Activated T-helper 17 cell treated with anti-CD3 and anti-CD28 coated beads, Interleukin-2, amount 50 U/mL, for 72 hours (primary cell): Measurements from ENCODE around the gene TSACC. TPM values are rescaled to one million over a fixed set of nuclear protein-coding genes. Genes with fewer than 3 reads are reported as not detected.

Experiments used
- ATAC-seq: fragments of 150-1000 bp; cut with Tn5 transposase; replicated peaks from 2 replicates; pipeline ENCODE4 v1.10.0; 2021; ENCODE audit warnings: mild to moderate bottlenecking, moderate library complexity
- H3K27ac Mint-ChIP-seq: one replicate; pipeline ENCODE4 v1.8.0; 2022; ENCODE audit warnings: mixed read lengths
- H3K27me3 Mint-ChIP-seq: one replicate; pipeline ENCODE4 v1.8.0; 2022; ENCODE audit warnings: mixed read lengths
- H3K36me3 Mint-ChIP-seq: one replicate; pipeline ENCODE4 v1.8.0; 2022; ENCODE audit warnings: low read depth, mild to moderate bottlenecking, mixed read lengths
- H3K4me1 Mint-ChIP-seq: one replicate; pipeline ENCODE4 v1.8.0; 2022; ENCODE audit warnings: mixed read lengths
- H3K4me3 Mint-ChIP-seq: one replicate; pipeline ENCODE4 v1.8.0; 2022; ENCODE audit warnings: mild to moderate bottlenecking, mixed read lengths
- H3K9me3 Mint-ChIP-seq: one replicate; pipeline ENCODE4 v1.8.0; 2022; ENCODE audit warnings: mixed read lengths
- total RNA-seq, 2 donors: library from RNA; stranded (reverse); gene quantifications; one replicate each; pipeline ENCODE4 v1.2.3, GENCODE V29; 2022

Gene TSACC
- total RNA-seq = 1 to 10 TPM in 1 of 2 donors, not detected in 1; 1.1 TPM

DNA sequence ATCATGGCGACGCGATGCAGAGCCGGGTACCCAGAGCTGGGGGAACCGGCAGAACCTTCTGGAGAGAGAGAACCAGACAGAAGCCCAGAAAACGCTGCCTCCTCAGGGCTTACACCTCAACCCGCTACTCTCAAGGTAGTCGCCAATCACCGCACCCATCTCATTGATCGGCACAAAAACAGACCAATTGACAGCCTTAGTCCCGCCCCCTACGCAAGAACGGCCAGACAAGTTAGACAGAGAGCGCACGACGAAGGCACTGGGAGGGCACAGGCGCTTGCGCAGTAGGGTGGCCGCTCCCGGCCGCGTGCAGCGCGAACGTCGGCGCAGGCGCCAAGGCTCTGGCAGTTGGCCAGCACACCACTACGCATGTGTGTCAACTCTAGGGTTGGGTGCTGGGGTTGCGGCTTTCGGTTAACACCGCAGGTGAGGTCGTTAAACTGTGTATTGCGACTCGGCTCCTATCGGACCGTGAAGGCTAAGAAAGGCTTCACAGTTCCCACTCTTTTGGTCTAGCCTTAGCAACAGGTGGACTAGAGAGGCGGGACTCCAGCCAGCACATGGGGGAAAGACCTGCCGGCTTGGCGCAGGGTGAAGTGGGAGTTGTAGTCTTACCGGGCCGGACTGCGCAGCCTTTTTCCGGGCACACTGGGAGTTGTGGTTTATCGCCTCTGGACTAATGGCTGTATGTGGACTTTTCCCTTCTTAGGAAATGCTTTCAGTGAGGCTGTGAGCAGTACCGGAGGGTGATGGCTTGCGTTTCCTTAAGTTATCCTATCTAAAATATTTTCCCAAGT, at the start of gene TSACC, which contains the start of gene CCT3:
TSACC (plus strand) TSS at position 347 of the 797 bp plus-strand sequence. CDS start 1,232 bp downstream, outside the sequence.
CCT3 (minus strand) TSS at position 113 of the 797 bp plus-strand sequence; CDS start at position 5, 108 bp downstream.
- Mint-ChIP-seq H3K27ac (peak within 1 kb of the TSS; percentile 92), H3K9me3 (no peaks in the 10 kb centered on the region), H3K4me3 (peak within 1 kb of the TSS; percentile 100), H3K4me1 (peaks cover 24% of the 10 kb centered on the region), H3K27me3 (no peaks in the 10 kb centered on the region), H3K36me3 (peaks cover 52% of the 10 kb centered on the region)
- peak; percentile 96 for ATAC-seq

DNA sequence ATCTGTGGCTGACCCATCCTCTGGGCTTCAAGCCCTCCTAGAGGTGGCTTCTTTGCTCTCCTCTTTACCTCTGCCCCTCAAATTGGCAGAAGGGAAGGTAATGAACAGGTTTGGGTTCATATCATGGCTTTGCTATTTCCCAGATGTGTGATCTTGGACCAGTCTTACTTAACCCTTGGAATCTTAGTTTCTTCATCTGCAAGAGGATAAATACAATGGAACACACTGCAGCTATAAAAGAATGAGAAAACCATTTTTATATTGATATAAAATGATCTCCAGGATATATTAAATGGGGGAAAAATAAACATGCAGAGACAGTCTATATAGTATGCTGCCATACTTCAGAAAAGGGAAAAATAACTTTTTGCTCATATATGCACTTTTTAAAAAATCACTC, 48.5 kb upstream of the TSACC start:
- Mint-ChIP-seq H3K9me3 (no peaks in the 10 kb centered on the region), H3K36me3 (peaks cover 75% of the 10 kb centered on the region), H3K4me1 (peaks cover 4% of the 10 kb centered on the region), H3K27me3 (no peaks in the 10 kb centered on the region), H3K27ac (no peak overlapping the region), H3K4me3 (no peak overlapping the region)
- no peak for ATAC-seq

DNA sequence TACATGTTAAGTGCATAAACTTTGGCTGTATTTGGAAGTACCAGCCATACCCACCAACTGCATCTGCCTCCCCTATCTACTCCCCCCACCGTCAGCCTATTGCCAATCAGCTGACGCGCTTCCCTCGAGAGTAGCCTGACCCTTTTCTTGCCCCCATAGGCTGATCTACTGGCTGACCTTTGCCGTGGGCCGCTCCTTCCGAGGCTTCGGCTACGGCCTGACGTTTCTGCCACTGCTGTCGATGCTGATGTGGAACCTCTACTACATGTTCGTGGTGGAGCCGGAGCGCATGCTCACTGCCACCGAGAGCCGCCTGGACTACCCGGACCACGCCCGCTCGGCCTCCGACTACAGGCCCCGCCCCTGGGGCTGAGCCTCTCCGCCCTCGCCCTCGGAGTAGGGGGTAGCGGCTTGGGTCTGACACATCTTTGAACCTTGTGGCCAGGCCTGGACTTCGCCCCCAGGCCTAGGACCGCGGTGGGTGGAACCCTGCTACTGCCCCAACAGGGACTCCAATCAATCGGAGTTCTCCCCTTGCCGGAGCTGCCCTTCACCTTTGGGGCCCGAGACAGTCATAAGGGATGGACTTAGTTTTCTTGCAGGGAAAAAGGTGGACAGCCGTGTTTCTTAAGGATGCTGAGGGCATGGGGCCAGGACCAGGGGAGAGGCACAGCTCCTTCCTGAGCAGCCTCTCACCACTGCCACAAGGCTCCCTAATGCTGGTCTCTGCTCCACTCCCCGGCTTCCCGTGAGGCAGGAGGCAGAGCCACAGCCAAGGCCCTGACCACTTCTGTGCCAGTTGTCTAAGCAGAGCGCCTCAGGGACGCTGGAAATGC, 46.9 kb upstream of the TSACC start:
- H3K36me3 Mint-ChIP-seq = peaks cover 60% of the 10 kb centered on the region
- H3K4me1 Mint-ChIP-seq = peaks cover 7% of the 10 kb centered on the region
- H3K27ac Mint-ChIP-seq = peak overlapping the region; percentile 54
- H3K9me3 Mint-ChIP-seq = no peaks in the 10 kb centered on the region
- peak; percentile 27 for ATAC-seq
- H3K4me3 Mint-ChIP-seq = no peak overlapping the region
- no peaks in the 10 kb centered on the region for H3K27me3 Mint-ChIP-seq

DNA sequence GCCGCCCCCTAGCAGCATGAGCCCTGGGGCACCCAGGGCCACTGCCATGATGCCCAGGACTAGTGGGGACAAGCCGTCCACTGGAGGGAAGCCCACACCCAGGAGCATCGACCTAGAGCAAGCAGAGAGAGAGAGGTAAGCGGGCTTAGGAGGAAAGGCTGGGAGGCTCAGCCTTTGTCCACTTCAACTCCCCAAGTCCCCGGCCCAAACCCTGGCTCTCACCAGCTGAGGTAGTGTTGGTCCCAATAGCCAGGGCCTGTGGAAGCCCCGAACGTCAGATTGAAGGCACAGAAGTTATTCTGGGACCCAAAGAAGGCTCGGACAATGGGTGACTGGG, 45.3 kb upstream of the TSACC start:
- H3K4me1 Mint-ChIP-seq = peaks cover 7% of the 10 kb centered on the region

DNA sequence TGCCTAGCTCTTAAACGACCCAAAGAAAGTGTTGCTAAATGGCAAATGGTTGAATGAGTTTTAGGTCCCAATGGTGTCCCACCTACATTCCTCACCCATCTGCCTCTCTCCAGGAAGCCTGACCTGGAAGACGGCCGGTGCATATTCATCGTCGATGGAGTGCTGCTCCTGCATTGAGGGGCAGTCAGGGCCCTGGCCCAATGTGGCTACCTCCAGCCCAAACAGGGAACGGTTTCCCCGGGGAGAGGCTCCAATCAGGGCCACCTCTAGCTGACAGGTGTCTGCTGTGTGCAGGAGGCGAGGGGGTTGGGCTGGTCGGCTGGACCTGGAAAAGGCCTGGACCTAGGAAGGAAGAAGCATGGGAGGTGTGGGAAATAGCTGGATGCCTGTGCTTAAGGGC, 44.4 kb upstream of the TSACC start:
- peaks cover 38% of the 10 kb centered on the region for H3K36me3 Mint-ChIP-seq
- peaks cover 7% of the 10 kb centered on the region for H3K4me1 Mint-ChIP-seq
- no peaks in the 10 kb centered on the region for H3K27me3 Mint-ChIP-seq
- peak overlapping the region; percentile 86 for H3K4me3 Mint-ChIP-seq
- ATAC-seq = no peak
- no peak overlapping the region for H3K27ac Mint-ChIP-seq
- H3K9me3 Mint-ChIP-seq = no peaks in the 10 kb centered on the region

More for the DNA sequence above, 45.3 kb upstream of the TSACC start:
- no peak for ATAC-seq
- Mint-ChIP-seq H3K27ac (peak overlapping the region; percentile 32), H3K9me3 (no peaks in the 10 kb centered on the region), H3K36me3 (peaks cover 46% of the 10 kb centered on the region), H3K27me3 (no peaks in the 10 kb centered on the region), H3K4me3 (peak overlapping the region; percentile 31)

DNA sequence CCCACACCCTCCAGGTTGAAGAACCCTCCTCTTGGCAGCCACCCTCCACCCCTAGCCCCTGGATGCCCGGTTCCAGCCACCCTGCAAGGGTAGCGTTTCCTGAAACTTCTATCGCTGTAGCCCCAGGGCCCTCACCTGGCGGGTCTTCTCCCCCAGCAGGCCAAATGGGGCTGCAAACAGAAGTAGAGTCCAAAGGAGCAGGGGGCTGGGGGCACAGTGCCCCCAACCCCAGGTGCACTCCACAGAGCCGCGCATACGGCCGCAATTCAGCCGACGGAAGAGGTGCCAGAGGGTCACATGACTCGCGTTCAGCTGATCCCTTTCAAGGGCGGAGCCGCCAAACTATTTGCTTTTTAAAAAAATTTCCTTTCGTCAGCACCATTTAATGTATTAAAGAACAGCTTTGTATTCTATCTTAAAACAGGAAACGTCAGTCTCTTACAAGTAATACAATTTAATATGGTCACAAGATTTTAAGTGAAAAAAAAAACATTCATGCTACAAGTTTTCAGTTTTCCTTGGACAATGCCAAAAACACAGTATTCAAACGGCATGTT, 42.9 kb upstream of the TSACC start, which contains the start of gene GLMP:
GLMP (minus strand) TSS at position 289 of the 557 bp plus-strand sequence; CDS start at position 255, 34 bp downstream.
- H3K27ac Mint-ChIP-seq = peak within 1 kb of the TSS; percentile 89
- H3K4me1 Mint-ChIP-seq = peaks cover 7% of the 10 kb centered on the region
- H3K36me3 Mint-ChIP-seq = peaks cover 22% of the 10 kb centered on the region
- H3K27me3 Mint-ChIP-seq = no peaks in the 10 kb centered on the region
- H3K9me3 Mint-ChIP-seq = no peaks in the 10 kb centered on the region
- peak; percentile 94 for ATAC-seq
- H3K4me3 Mint-ChIP-seq = peak within 1 kb of the TSS; percentile 86

DNA sequence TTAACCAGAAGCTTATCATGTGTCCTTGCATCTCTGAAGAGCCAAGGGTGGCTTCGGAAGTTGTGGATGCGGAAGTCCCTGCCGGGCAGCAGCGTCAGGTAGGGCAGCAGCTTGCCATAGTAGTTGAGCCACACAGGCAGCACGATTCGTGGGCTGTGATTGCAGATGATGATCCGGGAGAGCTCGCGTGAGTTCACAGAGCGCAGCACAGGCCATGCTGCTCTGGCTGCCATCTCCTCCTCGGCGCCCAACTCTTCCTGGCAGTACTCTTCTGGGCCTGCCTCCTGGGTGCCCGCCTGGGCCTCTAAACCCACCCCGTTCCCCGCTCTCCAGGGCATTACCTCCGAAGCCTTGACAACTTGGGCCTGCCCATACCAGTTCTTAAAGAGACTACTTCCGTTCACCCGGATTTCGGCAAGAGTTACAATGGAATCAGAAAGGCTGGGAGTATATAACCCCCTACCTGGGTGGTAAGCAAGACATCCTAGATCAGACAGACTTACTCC, 39.4 kb upstream of the TSACC start, which contains the start of gene VHLL:
VHLL (minus strand) TSS at position 456 of the 506 bp plus-strand sequence; CDS start at position 338, 118 bp downstream.
- Mint-ChIP-seq H3K36me3 (peaks cover 8% of the 10 kb centered on the region), H3K4me1 (peaks cover 7% of the 10 kb centered on the region), H3K27me3 (no peaks in the 10 kb centered on the region), H3K27ac (no peak within 1 kb of the TSS), H3K4me3 (no peak within 1 kb of the TSS), H3K9me3 (no peaks in the 10 kb centered on the region)
- ATAC-seq = no peak

DNA sequence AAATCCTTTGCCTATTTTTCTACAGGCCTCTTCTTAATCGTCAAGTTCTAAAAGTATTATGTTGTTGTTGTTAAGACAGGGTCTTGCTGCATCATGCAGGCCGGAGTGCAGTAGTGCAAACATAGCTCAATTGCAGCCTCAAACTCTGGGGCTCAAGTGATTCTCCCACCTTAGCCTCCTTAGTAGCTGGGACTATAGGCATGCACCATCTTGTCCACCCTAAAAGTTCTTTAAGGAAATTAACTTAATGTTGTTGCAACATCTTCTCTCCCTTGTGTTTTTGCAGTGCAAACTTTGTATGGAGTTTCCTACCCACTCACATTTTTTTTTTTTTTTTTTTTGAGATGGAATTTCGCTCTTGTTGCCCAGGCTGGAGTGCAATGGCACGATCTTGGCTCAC, 35.1 kb upstream of the TSACC start:
- Mint-ChIP-seq H3K4me3 (no peak overlapping the region), H3K27me3 (no peaks in the 10 kb centered on the region), H3K9me3 (no peaks in the 10 kb centered on the region), H3K4me1 (no peaks in the 10 kb centered on the region), H3K27ac (no peak overlapping the region), H3K36me3 (peaks cover 49% of the 10 kb centered on the region)
- ATAC-seq = no peak

DNA sequence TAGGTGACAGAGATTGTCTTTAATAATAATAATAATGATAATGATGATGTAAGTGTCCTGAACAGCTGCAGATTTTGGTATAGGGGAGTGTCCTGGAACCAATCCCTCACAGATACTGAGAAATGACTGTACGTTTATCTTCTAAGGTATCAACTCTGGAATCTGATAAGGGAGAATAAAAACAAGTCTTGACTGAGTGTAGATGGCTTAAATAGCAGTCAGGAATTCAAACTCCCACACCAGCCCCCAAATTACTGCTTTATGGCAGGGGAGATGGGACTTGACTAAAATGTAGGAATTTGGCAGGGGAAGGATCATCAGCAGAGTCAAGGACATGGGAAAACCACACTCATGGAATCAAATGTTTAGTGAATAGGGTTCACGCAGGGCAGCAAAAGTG, 33.1 kb upstream of the TSACC start:
- no peak overlapping the region for H3K4me3 Mint-ChIP-seq
- H3K27me3 Mint-ChIP-seq = no peaks in the 10 kb centered on the region
- no peak overlapping the region for H3K27ac Mint-ChIP-seq
- no peak for ATAC-seq
- no peaks in the 10 kb centered on the region for H3K9me3 Mint-ChIP-seq
- no peaks in the 10 kb centered on the region for H3K4me1 Mint-ChIP-seq
- peaks cover 66% of the 10 kb centered on the region for H3K36me3 Mint-ChIP-seq

DNA sequence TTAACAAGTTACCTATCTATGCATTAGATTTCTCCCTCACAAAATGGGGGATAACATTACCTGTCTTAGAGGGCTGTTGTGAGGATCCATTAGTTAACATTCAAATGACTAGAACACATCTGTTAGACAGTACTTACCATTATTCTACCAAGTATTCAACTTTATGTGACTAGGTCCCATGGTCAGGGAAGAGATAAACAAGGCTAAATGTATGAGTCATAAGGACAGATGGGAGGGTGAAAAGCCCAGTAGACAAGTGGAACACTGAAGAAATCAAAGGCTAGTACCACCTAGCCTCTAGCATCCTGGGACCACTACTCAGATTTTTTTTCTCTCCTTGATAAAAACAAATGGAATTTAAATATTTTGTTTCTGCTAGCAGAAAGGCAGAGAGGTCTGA, 30.2 kb upstream of the TSACC start:
- Mint-ChIP-seq H3K27ac (peak overlapping the region; percentile 37), H3K9me3 (no peaks in the 10 kb centered on the region)

DNA sequence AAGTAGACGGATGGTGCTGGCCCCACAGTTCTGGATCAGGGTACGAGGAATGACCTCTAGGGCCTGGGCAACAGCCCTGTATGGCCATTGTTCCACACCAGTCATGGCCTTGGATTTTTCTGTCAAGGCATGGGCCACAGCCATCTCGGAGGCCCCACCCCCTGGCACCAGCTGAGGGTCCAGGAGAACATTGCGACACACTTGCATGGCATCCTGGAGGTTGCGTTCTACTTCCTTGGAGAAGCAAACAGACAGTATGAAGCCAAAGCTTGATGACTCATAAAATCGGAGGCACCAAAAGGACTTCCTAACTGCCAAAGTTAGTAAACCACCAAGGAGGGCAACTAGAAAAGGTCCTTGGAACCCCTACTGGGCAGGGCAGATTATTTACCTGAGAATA, 27.4 kb upstream of the TSACC start:
- ATAC-seq = no peak
- Mint-ChIP-seq H3K9me3 (no peaks in the 10 kb centered on the region), H3K36me3 (peaks cover 97% of the 10 kb centered on the region), H3K27ac (no peak overlapping the region), H3K4me1 (no peaks in the 10 kb centered on the region), H3K27me3 (no peaks in the 10 kb centered on the region), H3K4me3 (no peak overlapping the region)

More for the DNA sequence above, 30.2 kb upstream of the TSACC start:
- Mint-ChIP-seq H3K4me3 (no peak overlapping the region), H3K27me3 (no peaks in the 10 kb centered on the region), H3K36me3 (peaks cover 94% of the 10 kb centered on the region), H3K4me1 (no peaks in the 10 kb centered on the region)
- no peak for ATAC-seq

DNA sequence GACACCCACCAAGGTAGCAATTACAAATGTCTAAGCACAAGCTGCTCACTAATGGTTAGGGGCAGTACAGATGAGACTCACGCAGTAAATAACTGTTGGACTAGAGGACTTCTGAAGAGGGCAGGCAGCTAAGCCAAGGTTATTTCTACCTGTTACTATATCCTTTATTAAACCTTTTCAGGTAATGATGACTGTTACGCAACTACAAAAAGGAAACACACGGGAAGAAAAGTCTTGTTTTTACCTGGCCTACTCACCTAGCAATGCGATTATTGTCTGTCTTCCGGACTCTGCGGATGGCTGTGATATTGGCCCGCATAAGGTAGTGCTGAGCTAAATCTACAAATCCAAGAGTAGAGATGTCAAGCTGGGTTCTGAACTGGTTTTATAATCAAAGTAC, 21.4 kb upstream of the TSACC start:
- Mint-ChIP-seq H3K27ac (peak overlapping the region; percentile 34), H3K36me3 (peaks cover 100% of the 10 kb centered on the region), H3K4me1 (no peaks in the 10 kb centered on the region), H3K9me3 (no peaks in the 10 kb centered on the region), H3K4me3 (no peak overlapping the region), H3K27me3 (no peaks in the 10 kb centered on the region)
- no peak for ATAC-seq

DNA sequence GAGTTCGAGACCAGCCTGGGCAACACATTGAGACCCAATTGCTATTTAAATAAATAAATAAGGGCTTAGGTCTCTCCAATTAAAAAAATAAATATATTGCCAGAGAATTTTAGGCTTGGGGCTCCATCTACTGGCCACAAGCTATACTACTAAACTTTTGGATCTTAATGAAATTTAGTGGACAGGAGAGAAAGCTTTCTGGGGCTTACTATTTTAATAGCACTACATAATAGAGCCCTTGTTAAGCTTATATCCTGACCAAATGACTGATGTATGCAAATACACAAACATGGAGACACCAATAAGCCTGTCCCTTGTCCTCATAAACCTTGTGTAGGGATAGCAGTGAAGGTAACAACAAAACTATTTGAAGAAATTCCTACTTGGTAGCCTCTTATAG, 18.7 kb upstream of the TSACC start:
- ATAC-seq = no peak
- H3K27me3 Mint-ChIP-seq = no peaks in the 10 kb centered on the region
- no peak overlapping the region for H3K4me3 Mint-ChIP-seq
- H3K4me1 Mint-ChIP-seq = no peaks in the 10 kb centered on the region
- peaks cover 100% of the 10 kb centered on the region for H3K36me3 Mint-ChIP-seq
- H3K27ac Mint-ChIP-seq = no peak overlapping the region
- no peaks in the 10 kb centered on the region for H3K9me3 Mint-ChIP-seq

DNA sequence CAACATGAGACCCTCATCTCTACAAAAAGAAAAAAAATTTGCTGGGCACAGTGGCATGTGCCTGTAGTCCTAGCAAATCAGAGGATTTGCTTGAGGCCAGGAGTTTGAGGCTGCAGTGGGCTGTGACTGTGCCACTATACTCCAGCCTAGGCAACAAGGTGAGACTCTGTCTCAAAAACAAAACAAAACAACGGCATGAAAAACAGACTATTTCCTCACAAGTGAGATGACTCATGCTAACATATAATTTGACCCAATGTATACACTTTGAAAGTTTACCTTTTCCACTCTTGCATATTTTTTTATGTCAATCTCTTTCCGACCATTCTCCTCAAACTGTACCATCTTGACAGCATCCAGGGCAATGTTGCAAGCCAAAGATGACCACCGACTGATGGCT, 17.8 kb upstream of the TSACC start:
- Mint-ChIP-seq H3K27me3 (no peaks in the 10 kb centered on the region), H3K9me3 (no peaks in the 10 kb centered on the region), H3K36me3 (peaks cover 100% of the 10 kb centered on the region), H3K4me1 (no peaks in the 10 kb centered on the region), H3K4me3 (no peak overlapping the region), H3K27ac (no peak overlapping the region)
- no peak for ATAC-seq
